GM23338 (cell line): Measurements from ENCODE around the gene SLC5A11. TPM values are rescaled to one million over a fixed set of nuclear protein-coding genes. Genes with fewer than 3 reads are reported as not detected.

Source experiments
- ATAC-seq: fragments of 200-7000 bp; cut with Tn5 transposase; 3 replicates; pipeline ENCODE4 v1.9.1; 2020
- DNase-seq: peaks from one replicate; pipeline ENCODE4 v3.0.0-alpha.2; 2015; ENCODE audit warnings: low spot score
- H2AFZ ChIP-seq: fragments of 200-600 bp; sonication (generic); 2 replicates; pipeline ENCODE4 v1.8.0; 2016; ENCODE audit warnings: antibody characterized with exemption, mild to moderate bottlenecking, moderate library complexity
- H3F3A ChIP-seq: fragments of 200-600 bp; sonication (generic); replicated peaks from 2 replicates; pipeline ENCODE4 v1.8.0; 2017; ENCODE audit warnings: antibody characterized with exemption, mixed run types, low read depth
- H3K27ac ChIP-seq: fragments of 200-600 bp; sonication (generic); 2 replicates; pipeline ENCODE4 v1.6.1; 2016; ENCODE audit warnings: low read depth
- H3K27me3 ChIP-seq: fragments of 200-600 bp; sonication (generic); 2 replicates; pipeline ENCODE4 v1.8.0; 2016; ENCODE audit warnings: mild to moderate bottlenecking, mixed run types, moderate library complexity; ENCODE audit not compliant: insufficient read depth
- H3K36me3 ChIP-seq: fragments of 200-600 bp; sonication (generic); 2 replicates; pipeline ENCODE4 v1.8.0; 2016; ENCODE audit warnings: mild to moderate bottlenecking; ENCODE audit not compliant: insufficient read depth
- H3K4me1 ChIP-seq: fragments of 200-600 bp; sonication (generic); 2 replicates; pipeline ENCODE4 v1.8.0; 2016; ENCODE audit warnings: mild to moderate bottlenecking, moderate library complexity; ENCODE audit not compliant: insufficient read depth
- H3K4me2 ChIP-seq: fragments of 200-600 bp; sonication (generic); 2 replicates; pipeline ENCODE4 v1.7.1; 2017; ENCODE audit warnings: mixed run types
- H3K4me3 ChIP-seq: fragments of 200-600 bp; sonication (generic); 2 replicates; pipeline ENCODE4 v1.6.1; 2016; ENCODE audit warnings: mixed run types
- H3K79me2 ChIP-seq: fragments of 200-600 bp; sonication (generic); replicated peaks from 2 replicates; pipeline ENCODE4 v1.8.0; 2017; ENCODE audit warnings: mild to moderate bottlenecking; ENCODE audit not compliant: insufficient read depth
- H3K9me2 ChIP-seq: fragments of 200-600 bp; sonication (generic); 2 replicates; pipeline ENCODE4 v1.8.0; 2017; ENCODE audit not compliant: insufficient read depth
- H4K20me1 ChIP-seq: fragments of 200-600 bp; sonication (generic); replicated peaks from 2 replicates; pipeline ENCODE4 v1.8.0; 2017; ENCODE audit warnings: mild to moderate bottlenecking; ENCODE audit not compliant: insufficient read depth
- H3K27ac Mint-ChIP-seq: 2 replicates; pipeline ENCODE4 v1.8.0; 2020; ENCODE audit warnings: inconsistent platforms, mild to moderate bottlenecking, moderate library complexity, mixed read lengths
- H3K27me3 Mint-ChIP-seq: 3 replicates; pipeline ENCODE4 v1.8.0; 2022; ENCODE audit warnings: low read depth, mild to moderate bottlenecking, moderate library complexity, mixed read lengths, inconsistent platforms; ENCODE audit not compliant: insufficient read depth, poor library complexity
- H3K36me3 Mint-ChIP-seq: 3 replicates; pipeline ENCODE4 v1.8.0; 2021; ENCODE audit warnings: low read depth, mild to moderate bottlenecking, inconsistent platforms, moderate library complexity, mixed read lengths
- H3K4me1 Mint-ChIP-seq: 3 replicates; pipeline ENCODE4 v1.8.0; 2020; ENCODE audit warnings: mild to moderate bottlenecking, inconsistent platforms, mixed read lengths
- H3K4me3 Mint-ChIP-seq: 3 replicates; pipeline ENCODE4 v1.8.0; 2021; ENCODE audit warnings: moderate library complexity, mild to moderate bottlenecking, inconsistent platforms, mixed read lengths
- H3K9me3 Mint-ChIP-seq: 3 replicates; pipeline ENCODE4 v1.8.0; 2020; ENCODE audit warnings: moderate library complexity, mild to moderate bottlenecking, inconsistent platforms, mixed read lengths
- EZH2 ChIP-seq: fragments of 200-600 bp; sonication (generic); IDR thresholded peaks from one replicate; pipeline ENCODE4 v1.8.0; 2017; ENCODE audit warnings: antibody characterized with exemption, mild to moderate bottlenecking, low read depth; ENCODE audit not compliant: unreplicated experiment
- EZH2phosphoT487 ChIP-seq: fragments of 200-600 bp; sonication (generic); IDR thresholded peaks from one replicate; pipeline ENCODE4 v1.8.1; 2018; ENCODE audit warnings: antibody characterized with exemption; ENCODE audit not compliant: unreplicated experiment
- JUNB ChIP-seq: IDR thresholded peaks from one replicate; pipeline ENCODE4 v1.6.1; 2016; ENCODE audit warnings: antibody characterized with exemption; ENCODE audit not compliant: unreplicated experiment
- NANOG ChIP-seq: IDR thresholded peaks from 2 replicates; pipeline ENCODE4 v1.6.1; 2016; ENCODE audit warnings: antibody characterized with exemption, borderline replicate concordance
- POLR2AphosphoS5 ChIP-seq: IDR thresholded peaks from 2 replicates; pipeline ENCODE4 v1.6.1; 2016; ENCODE audit warnings: antibody characterized with exemption, low read depth
- STAT1 ChIP-seq: IDR thresholded peaks from one replicate; pipeline ENCODE4 v1.6.1; 2016; ENCODE audit warnings: antibody characterized with exemption; ENCODE audit not compliant: unreplicated experiment
- ZNF331 ChIP-seq: fragments of 250-450 bp; sonication (Bioruptor Pico); IDR thresholded peaks from 2 replicates; pipeline ENCODE4 v1.5.0; 2020; ENCODE audit warnings: low read depth, mild to moderate bottlenecking, moderate library complexity
- ZNF462 ChIP-seq: fragments of 250-450 bp; sonication (Bioruptor Pico); IDR thresholded peaks from 2 replicates; pipeline ENCODE4 v1.5.0; 2020; ENCODE audit warnings: mild to moderate bottlenecking, moderate library complexity
- polyA plus RNA-seq: library from polyadenylated mRNA; unstranded; fragments of >200 nt; fragmentation: Nextera tagmentation; extraction: Ambion mirVana; gene quantifications from 2 replicates; pipeline ENCODE4 v1.2.1, GENCODE V29; 2016
- total RNA-seq: library from RNA; depleted of rRNA; stranded (reverse); fragments of >200 nt; shearing (Covaris generic); gene quantifications from 2 replicates; pipeline ENCODE4 v1.2.3, GENCODE V29; 2014
- TF ChIP-seq, protein P1 (sequence below), 2 experiments: fragments of 200-600 bp in 1 of 2; sonication (generic) in 1 of 2; conservative IDR thresholded peaks; 2 replicates each; pipeline versions ENCODE4 v1.5.1 to v1.6.1; 2016 to 2017; ENCODE audit warnings: antibody characterized with exemption in 2 of 2, low read depth in 2 of 2, mild to moderate bottlenecking in 2 of 2, moderate library complexity in 1 of 2
- TF ChIP-seq, protein P2 (sequence below): IDR thresholded peaks from one replicate; pipeline ENCODE4 v1.6.1; 2018; ENCODE audit warnings: antibody characterized with exemption; ENCODE audit not compliant: unreplicated experiment
- TF ChIP-seq, protein P3 (sequence below): IDR thresholded peaks from 2 replicates; pipeline ENCODE4 v1.6.1; 2016; ENCODE audit warnings: antibody characterized with exemption

Gene SLC5A11
- total and polyA plus RNA-seq, 2 experiments from 2014 or later, result 0.07 TPM; not detected in 1

DNA sequence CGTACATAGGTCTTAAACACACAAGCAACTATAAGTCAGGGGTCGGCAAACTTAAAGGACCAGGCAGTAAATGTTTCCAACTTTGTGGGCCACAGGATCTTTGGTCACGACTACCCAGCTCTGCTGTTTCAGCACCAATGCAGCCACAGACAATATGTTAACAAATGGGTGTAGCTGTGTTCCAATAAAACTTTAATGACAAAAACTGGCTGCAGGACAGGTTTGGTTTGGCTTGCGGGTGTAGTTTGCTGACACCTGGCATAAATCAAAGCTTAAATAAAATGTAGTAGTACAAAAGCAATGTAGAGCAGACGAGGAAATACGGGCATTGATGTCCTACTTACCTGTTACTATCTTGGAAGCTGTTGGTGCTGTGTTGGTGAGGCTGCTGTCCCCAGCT, 84.7 kb downstream of the SLC5A11 start:
- peaks cover 22% of the 10 kb centered on the region for H3K36me3 Mint-ChIP-seq
- H3K4me3 Mint-ChIP-seq, result no peak overlapping the region
- no peak overlapping the region for H3K4me3 ChIP-seq
- no peaks in the 10 kb centered on the region for H3K9me3 Mint-ChIP-seq
- no peaks in the 10 kb centered on the region; the same call in none of the 2 replicates for H3K36me3 ChIP-seq
- DNase-seq (no peak), ATAC-seq (no peak)
- no peaks in the 10 kb centered on the region for H3F3A ChIP-seq
- H3K9me2 ChIP-seq, result no peaks in the 10 kb centered on the region
- H3K27me3 ChIP-seq, result no peaks in the 10 kb centered on the region
- no peak overlapping the region for H3K4me2 ChIP-seq
- no peak overlapping the region for H2AFZ ChIP-seq
- H3K27ac ChIP-seq, result no peak overlapping the region
- TF ChIP-seq ZNF462 (CRISPR knock-in tag) (no peak), POLR2AphosphoS5 (no peak), STAT1 (no peak), ZNF331 (CRISPR knock-in tag) (no peak), NANOG (no peak), JUNB (no peak), EZH2 (no peak), EZH2phosphoT487 (no peak)
- TF ChIP-seq, protein P1, sequence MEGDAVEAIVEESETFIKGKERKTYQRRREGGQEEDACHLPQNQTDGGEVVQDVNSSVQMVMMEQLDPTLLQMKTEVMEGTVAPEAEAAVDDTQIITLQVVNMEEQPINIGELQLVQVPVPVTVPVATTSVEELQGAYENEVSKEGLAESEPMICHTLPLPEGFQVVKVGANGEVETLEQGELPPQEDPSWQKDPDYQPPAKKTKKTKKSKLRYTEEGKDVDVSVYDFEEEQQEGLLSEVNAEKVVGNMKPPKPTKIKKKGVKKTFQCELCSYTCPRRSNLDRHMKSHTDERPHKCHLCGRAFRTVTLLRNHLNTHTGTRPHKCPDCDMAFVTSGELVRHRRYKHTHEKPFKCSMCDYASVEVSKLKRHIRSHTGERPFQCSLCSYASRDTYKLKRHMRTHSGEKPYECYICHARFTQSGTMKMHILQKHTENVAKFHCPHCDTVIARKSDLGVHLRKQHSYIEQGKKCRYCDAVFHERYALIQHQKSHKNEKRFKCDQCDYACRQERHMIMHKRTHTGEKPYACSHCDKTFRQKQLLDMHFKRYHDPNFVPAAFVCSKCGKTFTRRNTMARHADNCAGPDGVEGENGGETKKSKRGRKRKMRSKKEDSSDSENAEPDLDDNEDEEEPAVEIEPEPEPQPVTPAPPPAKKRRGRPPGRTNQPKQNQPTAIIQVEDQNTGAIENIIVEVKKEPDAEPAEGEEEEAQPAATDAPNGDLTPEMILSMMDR (conservative IDR thresholded peaks at IDR 0.05; ENCODE audit: low read depth in 2 of 2), result no peak
- TF ChIP-seq, protein P2, sequence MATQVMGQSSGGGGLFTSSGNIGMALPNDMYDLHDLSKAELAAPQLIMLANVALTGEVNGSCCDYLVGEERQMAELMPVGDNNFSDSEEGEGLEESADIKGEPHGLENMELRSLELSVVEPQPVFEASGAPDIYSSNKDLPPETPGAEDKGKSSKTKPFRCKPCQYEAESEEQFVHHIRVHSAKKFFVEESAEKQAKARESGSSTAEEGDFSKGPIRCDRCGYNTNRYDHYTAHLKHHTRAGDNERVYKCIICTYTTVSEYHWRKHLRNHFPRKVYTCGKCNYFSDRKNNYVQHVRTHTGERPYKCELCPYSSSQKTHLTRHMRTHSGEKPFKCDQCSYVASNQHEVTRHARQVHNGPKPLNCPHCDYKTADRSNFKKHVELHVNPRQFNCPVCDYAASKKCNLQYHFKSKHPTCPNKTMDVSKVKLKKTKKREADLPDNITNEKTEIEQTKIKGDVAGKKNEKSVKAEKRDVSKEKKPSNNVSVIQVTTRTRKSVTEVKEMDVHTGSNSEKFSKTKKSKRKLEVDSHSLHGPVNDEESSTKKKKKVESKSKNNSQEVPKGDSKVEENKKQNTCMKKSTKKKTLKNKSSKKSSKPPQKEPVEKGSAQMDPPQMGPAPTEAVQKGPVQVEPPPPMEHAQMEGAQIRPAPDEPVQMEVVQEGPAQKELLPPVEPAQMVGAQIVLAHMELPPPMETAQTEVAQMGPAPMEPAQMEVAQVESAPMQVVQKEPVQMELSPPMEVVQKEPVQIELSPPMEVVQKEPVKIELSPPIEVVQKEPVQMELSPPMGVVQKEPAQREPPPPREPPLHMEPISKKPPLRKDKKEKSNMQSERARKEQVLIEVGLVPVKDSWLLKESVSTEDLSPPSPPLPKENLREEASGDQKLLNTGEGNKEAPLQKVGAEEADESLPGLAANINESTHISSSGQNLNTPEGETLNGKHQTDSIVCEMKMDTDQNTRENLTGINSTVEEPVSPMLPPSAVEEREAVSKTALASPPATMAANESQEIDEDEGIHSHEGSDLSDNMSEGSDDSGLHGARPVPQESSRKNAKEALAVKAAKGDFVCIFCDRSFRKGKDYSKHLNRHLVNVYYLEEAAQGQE, result no peak
- TF ChIP-seq, protein P3, sequence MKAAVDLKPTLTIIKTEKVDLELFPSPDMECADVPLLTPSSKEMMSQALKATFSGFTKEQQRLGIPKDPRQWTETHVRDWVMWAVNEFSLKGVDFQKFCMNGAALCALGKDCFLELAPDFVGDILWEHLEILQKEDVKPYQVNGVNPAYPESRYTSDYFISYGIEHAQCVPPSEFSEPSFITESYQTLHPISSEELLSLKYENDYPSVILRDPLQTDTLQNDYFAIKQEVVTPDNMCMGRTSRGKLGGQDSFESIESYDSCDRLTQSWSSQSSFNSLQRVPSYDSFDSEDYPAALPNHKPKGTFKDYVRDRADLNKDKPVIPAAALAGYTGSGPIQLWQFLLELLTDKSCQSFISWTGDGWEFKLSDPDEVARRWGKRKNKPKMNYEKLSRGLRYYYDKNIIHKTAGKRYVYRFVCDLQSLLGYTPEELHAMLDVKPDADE, result no peak
- H4K20me1 ChIP-seq, result no peaks in the 10 kb centered on the region; the same call in none of the 2 replicates
- no peaks in the 10 kb centered on the region for H3K79me2 ChIP-seq
- no peak overlapping the region for H3K27ac Mint-ChIP-seq
- no peaks in the 10 kb centered on the region for H3K4me1 Mint-ChIP-seq
- H3K27me3 Mint-ChIP-seq, result no peaks in the 10 kb centered on the region
- H3K4me1 ChIP-seq, result no peaks in the 10 kb centered on the region
